GM18511 (cell line): ENCODE measurements around the gene GRK5.

Experiments
- ATAC-seq: cut with Tn5 transposase; IDR thresholded peaks from one replicate; pipeline ENCODE4 v1.9.1; 2021; ENCODE audit warnings: mild to moderate bottlenecking, moderate library complexity; ENCODE audit not compliant: unreplicated experiment

Gene GRK5

GRCh38 chr10:119495021-119495505, 287.7 kb downstream of the GRK5 start:
- ATAC-seq: no peak

- no peak for ATAC-seq
Observed at GRCh38 chr10:119495545-119495944, 288.2 kb downstream of the GRK5 start.

GRCh38 chr10:119496273-119496672, 288.9 kb downstream of the GRK5 start:
- ATAC-seq: peak; percentile 95

GRCh38 chr10:119497243-119497642, 289.9 kb downstream of the GRK5 start:
- no peak for ATAC-seq

- no peak for ATAC-seq
Observed at GRCh38 chr10:119498889-119499676, 291.7 kb downstream of the GRK5 start.

- no peak for ATAC-seq
Observed at GRCh38 chr10:119499677-119500002, 292.3 kb downstream of the GRK5 start.

GRCh38 chr10:119500123-119500795, 292.9 kb downstream of the GRK5 start:
- no peak for ATAC-seq

- ATAC-seq: no peak
Observed at GRCh38 chr10:119500821-119501220, 293.4 kb downstream of the GRK5 start.

GRCh38 chr10:119501690-119502089, 294.3 kb downstream of the GRK5 start:
- ATAC-seq: peak; percentile 38

GRCh38 chr10:119502209-119502608, 294.8 kb downstream of the GRK5 start:
- peak; percentile 69 for ATAC-seq

GRCh38 chr10:119502618-119503155, 295.3 kb downstream of the GRK5 start:
- ATAC-seq: no peak

GRCh38 chr10:119503821-119504220, 296.4 kb downstream of the GRK5 start:
- no peak for ATAC-seq

GRCh38 chr10:119504651-119505050, 297.3 kb downstream of the GRK5 start:
- no peak for ATAC-seq

GRCh38 chr10:119505131-119505551, 297.8 kb downstream of the GRK5 start:
- no peak for ATAC-seq
